ENCODE results near the gene CD300LF. TPM values are rescaled to one million over a fixed set of nuclear protein-coding genes. Genes with fewer than 3 reads are reported as not detected.

The CD300LF gene
- total RNA-seq, 6 experiments from 2014 or later = 0.44 to 2.6 (median 0.74) TPM; not detected in 1

- under 1% methylated on average over 9 of the region's 46 CpGs for WGBS (ENCODE audit: insufficient coverage, low coverage, low lambda C conversion rate, missing lambda C conversion rate)
- Histone ChIP-seq H3K4me3 (peak overlapping the region; percentile 98 to 100 (median 99)), H3K36me3 (no peaks in the 10 kb centered on the region), H3K27me3 (no peaks in the 10 kb centered on the region), H3K9me3 (no peaks in the 10 kb centered on the region), H3K4me1 (peaks cover 0 to 52% (median 24%) of the 10 kb centered on the region in 4 donors), H3K27ac (peak overlapping the region; percentile 72 to 84 (median 80))
- intact Hi-C loops (cut with DNase I) = loop anchor here in 1 of 2 donors (10.0 kb wide), 1 partner anchor 115 kb away; no protein-coding TSS in a partner anchor
- no peak for ATAC-seq
- peak in 1 of 3 donors; percentile 44 for DNase-seq
- TF ChIP-seq CTCF (IDR thresholded peaks at IDR 0.05) (no peak), POLR2A (IDR thresholded peaks at IDR 0.05) (no peak)
Measured at GRCh38 chr17:74749279-74750038, 36.7 kb upstream of the CD300LF start.

- DNase-seq = peak; percentile 97
- Histone ChIP-seq H3K4me3 (peak within 1 kb of the TSS; percentile 98 to 100 (median 99)), H3K4me1 (peaks cover 0 to 45% (median 20%) of the 10 kb centered on the region in 4 donors), H3K36me3 (no peaks in the 10 kb centered on the region), H3K27ac (peak within 1 kb of the TSS; percentile 72 to 84 (median 80)), H3K9me3 (no peaks in the 10 kb centered on the region), H3K27me3 (no peaks in the 10 kb centered on the region)
- intact Hi-C loops (cut with DNase I) = loop anchor here in 1 of 2 donors (10.0 kb wide), 1 partner anchor 116 kb away; no protein-coding TSS in a partner anchor
- no CpG with 5 or more reads among the region's 90 CpGs for WGBS (ENCODE audit: insufficient coverage, low coverage, low lambda C conversion rate, missing lambda C conversion rate)
- peak; percentile 63 to 85 (median 71) for ATAC-seq
- peak in 1 of 4 donors; percentile 17 for TF ChIP-seq CTCF (IDR thresholded peaks at IDR 0.05)
- TF ChIP-seq POLR2A (IDR thresholded peaks at IDR 0.05) = peak; percentile 99
Measured at GRCh38 chr17:74748529-74749278, 36.0 kb upstream of the CD300LF start, which contains the start of gene NHERF1. Gene NHERF1, plus strand, starts transcription at chr17:74748628. Its CDS starts 219 bp downstream, at chr17:74748847.

- Histone ChIP-seq H3K4me3 (peak overlapping the region; percentile 44 to 100 (median 99)), H3K36me3 (no peaks in the 10 kb centered on the region), H3K4me1 (peaks cover 0 to 40% (median 19%) of the 10 kb centered on the region in 4 donors), H3K9me3 (no peaks in the 10 kb centered on the region), H3K27ac (peak overlapping the region; percentile 25 to 70 (median 30)), H3K27me3 (no peaks in the 10 kb centered on the region)
- ATAC-seq = no peak
- 2% methylated on average over 6 of the region's 34 CpGs for WGBS (ENCODE audit: insufficient coverage, low coverage, low lambda C conversion rate, missing lambda C conversion rate)
- intact Hi-C loops (cut with DNase I) = loop anchor here in 1 of 2 donors (10.0 kb wide), 1 partner anchor 117 kb away; no protein-coding TSS in a partner anchor
- TF ChIP-seq CTCF (IDR thresholded peaks at IDR 0.05) = peak in 3 of 4 donors; percentile 25 to 44 (median 40)
- no peak for TF ChIP-seq POLR2A (IDR thresholded peaks at IDR 0.05)
- DNase-seq = no peak
Measured at GRCh38 chr17:74748279-74748528, 35.5 kb upstream of the CD300LF start.

GRCh38 chr17:74746922-74747321, 34.2 kb upstream of the CD300LF start:
- DNase-seq (peak in 2 of 3 donors; percentile 22 to 59), ATAC-seq (no peak)
- Histone ChIP-seq H3K4me3 (no peak overlapping the region), H3K27ac (no peak overlapping the region), H3K4me1 (peaks cover 0 to 27% (median 12%) of the 10 kb centered on the region in 4 donors), H3K36me3 (no peaks in the 10 kb centered on the region), H3K9me3 (no peaks in the 10 kb centered on the region), H3K27me3 (no peaks in the 10 kb centered on the region)
- intact Hi-C loops (cut with DNase I) = loop anchor here in 1 of 2 donors (10.0 kb wide), 1 partner anchor 118 kb away; no protein-coding TSS in a partner anchor
- TF ChIP-seq CTCF (IDR thresholded peaks at IDR 0.05) (no peak), POLR2A (IDR thresholded peaks at IDR 0.05) (no peak)
- 24% methylated on average over 3 of the region's 6 CpGs for WGBS (ENCODE audit: insufficient coverage, low coverage, low lambda C conversion rate, missing lambda C conversion rate)
